ENCODE measurements around the gene ROCK1.

- TF ChIP-seq CTCF (IDR thresholded peaks at IDR 0.05) (no peak), POLR2A (IDR thresholded peaks at IDR 0.05) (no peak)
Measured at GRCh38 chr18:21100678-21101077, 10.9 kb downstream of the ROCK1 start.
